Gastrocnemius medialis (tissue), 4 donors: ENCODE measurements around the gene OR2L8.

ENCODE experiments used
- POLR2A ChIP-seq, 2 donors: fragments of 450-650 bp; IDR thresholded peaks; one replicate each; pipeline ENCODE4 v1.6.1; 2017; ENCODE audit warnings: antibody characterized with exemption in 2 of 2, mild to moderate bottlenecking in 2 of 2, moderate library complexity in 2 of 2
- TF ChIP-seq, protein P1 (sequence below), 5 experiments: fragments of 450-650 bp in 3 of 5; fragments of 200-600 bp in 2 of 5; sonication (generic) in 2 of 5; IDR thresholded peaks in 4 of 5; conservative IDR thresholded peaks in 1 of 5; 1 replicate in 4 of 5; 2 replicates in 1 of 5; pipeline ENCODE4 v1.5.1; 2016 to 2019; ENCODE audit warnings: antibody characterized with exemption in 5 of 5, mild to moderate bottlenecking in 3 of 5, moderate library complexity in 3 of 5

DNA sequence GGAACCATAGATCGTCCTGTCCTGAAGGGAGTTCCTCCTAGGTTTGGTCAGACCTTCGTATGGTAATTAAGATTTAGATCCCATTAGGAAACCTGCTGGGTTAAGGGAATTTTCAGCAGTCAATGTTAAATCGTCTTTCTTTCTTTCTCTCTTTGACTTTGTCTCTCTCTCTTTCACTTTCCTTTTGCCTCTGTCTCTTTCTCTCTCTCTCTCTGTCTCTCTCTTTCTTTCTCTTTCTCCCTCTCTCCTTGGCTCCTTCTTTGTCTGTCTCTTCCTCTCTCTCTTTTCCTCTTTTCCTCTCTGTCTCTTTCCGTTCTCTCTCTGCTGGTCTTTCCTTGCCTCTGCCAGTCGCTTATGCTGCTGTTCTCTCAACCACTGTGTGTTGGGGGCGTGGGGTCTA lies 44.5 kb upstream of the OR2L8 start:
- TF ChIP-seq POLR2A (IDR thresholded peaks at IDR 0.05): no peak
- TF ChIP-seq, protein P1, sequence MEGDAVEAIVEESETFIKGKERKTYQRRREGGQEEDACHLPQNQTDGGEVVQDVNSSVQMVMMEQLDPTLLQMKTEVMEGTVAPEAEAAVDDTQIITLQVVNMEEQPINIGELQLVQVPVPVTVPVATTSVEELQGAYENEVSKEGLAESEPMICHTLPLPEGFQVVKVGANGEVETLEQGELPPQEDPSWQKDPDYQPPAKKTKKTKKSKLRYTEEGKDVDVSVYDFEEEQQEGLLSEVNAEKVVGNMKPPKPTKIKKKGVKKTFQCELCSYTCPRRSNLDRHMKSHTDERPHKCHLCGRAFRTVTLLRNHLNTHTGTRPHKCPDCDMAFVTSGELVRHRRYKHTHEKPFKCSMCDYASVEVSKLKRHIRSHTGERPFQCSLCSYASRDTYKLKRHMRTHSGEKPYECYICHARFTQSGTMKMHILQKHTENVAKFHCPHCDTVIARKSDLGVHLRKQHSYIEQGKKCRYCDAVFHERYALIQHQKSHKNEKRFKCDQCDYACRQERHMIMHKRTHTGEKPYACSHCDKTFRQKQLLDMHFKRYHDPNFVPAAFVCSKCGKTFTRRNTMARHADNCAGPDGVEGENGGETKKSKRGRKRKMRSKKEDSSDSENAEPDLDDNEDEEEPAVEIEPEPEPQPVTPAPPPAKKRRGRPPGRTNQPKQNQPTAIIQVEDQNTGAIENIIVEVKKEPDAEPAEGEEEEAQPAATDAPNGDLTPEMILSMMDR (IDR thresholded peaks at IDR 0.05 in 4 of 5, conservative IDR thresholded peaks at IDR 0.05 in 1 of 5): no peak
